Esophagus (tissue), 2 donors: Measurements from ENCODE around the gene CROCC2. TPM values are rescaled to one million over a fixed set of nuclear protein-coding genes. Genes with fewer than 3 reads are reported as not detected.

Experiments
- H3K27ac ChIP-seq, 2 donors: one replicate each; pipeline ENCODE4 v1.5.1; 2013; ENCODE audit warnings: low read depth in 2 of 2, mild to moderate bottlenecking in 2 of 2, inconsistent platforms in 1 of 2, low read length in 1 of 2, moderate library complexity in 1 of 2
- H3K27me3 ChIP-seq, 2 donors: one replicate each; pipeline ENCODE4 v1.6.1; 2013; ENCODE audit warnings: low read length in 2 of 2, control low read depth in 1 of 2, mild to moderate bottlenecking in 1 of 2; ENCODE audit not compliant: insufficient read depth in 2 of 2, control insufficient read depth in 1 of 2
- H3K36me3 ChIP-seq, 2 donors: one replicate each; pipeline ENCODE4 v1.6.1; 2013; ENCODE audit warnings: low read length in 1 of 2; ENCODE audit not compliant: control insufficient read depth in 2 of 2, insufficient read depth in 2 of 2
- H3K4me1 ChIP-seq, 2 donors: one replicate each; pipeline ENCODE4 v1.6.1; 2013; ENCODE audit warnings: low read length in 1 of 2; ENCODE audit not compliant: control insufficient read depth in 2 of 2, insufficient read depth in 2 of 2
- H3K4me3 ChIP-seq, 2 donors: one replicate each; pipeline ENCODE4 v1.5.1; 2013; ENCODE audit warnings: low read length in 2 of 2, mild to moderate bottlenecking in 2 of 2, low read depth in 1 of 2, moderate library complexity in 1 of 2
- H3K9me3 ChIP-seq, 2 donors: one replicate each; pipeline ENCODE4 v1.6.1; 2013; ENCODE audit warnings: mild to moderate bottlenecking in 2 of 2, low read depth in 1 of 2, low read length in 1 of 2, moderate library complexity in 1 of 2; ENCODE audit not compliant: control insufficient read depth in 2 of 2, insufficient read depth in 1 of 2
- WGBS, 2 donors: extraction: QIAGEN DNeasy Blood & Tissue Kit; methylation state at CpG; one replicate each; pipeline ENCODE4 v1.1.7; 2013; 5-methylcytosine and 5-hydroxymethylcytosine counted together
- polyA plus RNA-seq, 2 donors: library from polyadenylated mRNA; stranded (reverse); fragments of 200-250 nt; gene quantifications; one replicate each; pipeline ENCODE4 v1.2.3, GENCODE V29; 2013
- donor health status: healthy with polysubstance abuse.
- donor health status: Bipolar disorder and iron deficiency.

The CROCC2 gene
- polyA plus RNA-seq, 2 donors: 0.12 to 0.16 TPM

GRCh38 chr2:240914645-240915525 is 8.7 kb downstream of the CROCC2 start:
- Histone ChIP-seq H3K36me3 (no peaks in the 10 kb centered on the region), H3K27me3 (no peaks in the 10 kb centered on the region), H3K4me1 (peaks cover 9 to 30% of the 10 kb centered on the region in 2 donors), H3K27ac (no peak overlapping the region), H3K9me3 (no peaks in the 10 kb centered on the region), H3K4me3 (no peak overlapping the region)
- 43 to 47% methylated on average over 25 of the region's 25 CpGs for WGBS, 2 donors

GRCh38 chr2:240915526-240916341 is 9.6 kb downstream of the CROCC2 start:
- Histone ChIP-seq H3K4me1 (peaks cover 9 to 31% of the 10 kb centered on the region in 2 donors), H3K36me3 (no peaks in the 10 kb centered on the region), H3K27ac (no peak overlapping the region), H3K27me3 (no peaks in the 10 kb centered on the region), H3K4me3 (no peak overlapping the region), H3K9me3 (no peaks in the 10 kb centered on the region)
- 37% methylated on average over 28 to 34 of the region's 34 CpGs for WGBS, 2 donors

- H3K36me3 ChIP-seq: no peaks in the 10 kb centered on the region
- H3K27ac ChIP-seq: no peak overlapping the region
- 7 to 8% methylated on average over 22 to 24 of the region's 24 CpGs for WGBS, 2 donors
- no peaks in the 10 kb centered on the region for H3K27me3 ChIP-seq
- H3K9me3 ChIP-seq: no peaks in the 10 kb centered on the region
- H3K4me3 ChIP-seq: no peak overlapping the region
- peaks cover 14 to 39% of the 10 kb centered on the region in 2 donors for H3K4me1 ChIP-seq
These were observed 10.5 kb downstream of the CROCC2 start for GRCh38 chr2:240916571-240917008.

- H3K9me3 ChIP-seq: no peaks in the 10 kb centered on the region
- WGBS, 2 donors: 85 to 89% methylated on average over 20 of the region's 20 CpGs
- no peaks in the 10 kb centered on the region for H3K27me3 ChIP-seq
- H3K4me3 ChIP-seq: no peak overlapping the region
- peaks cover 14 to 45% of the 10 kb centered on the region in 2 donors for H3K4me1 ChIP-seq
- no peaks in the 10 kb centered on the region for H3K36me3 ChIP-seq
- H3K27ac ChIP-seq: no peak overlapping the region
These were observed 11.0 kb downstream of the CROCC2 start for GRCh38 chr2:240917009-240917683.

GRCh38 chr2:240917684-240918257 is 11.6 kb downstream of the CROCC2 start:
- H3K27me3 ChIP-seq: no peaks in the 10 kb centered on the region
- H3K9me3 ChIP-seq: no peaks in the 10 kb centered on the region
- no peaks in the 10 kb centered on the region for H3K36me3 ChIP-seq
- H3K4me1 ChIP-seq: peaks cover 14 to 47% of the 10 kb centered on the region in 2 donors
- no peak overlapping the region for H3K4me3 ChIP-seq
- 59 to 68% methylated on average over 10 of the region's 10 CpGs for WGBS, 2 donors
- no peak overlapping the region for H3K27ac ChIP-seq

GRCh38 chr2:240918258-240919091 is 12.3 kb downstream of the CROCC2 start:
- H3K4me3 ChIP-seq: no peak overlapping the region
- peaks cover 14 to 52% of the 10 kb centered on the region in 2 donors for H3K4me1 ChIP-seq
- no peaks in the 10 kb centered on the region for H3K36me3 ChIP-seq
- no peaks in the 10 kb centered on the region for H3K27me3 ChIP-seq
- WGBS, 2 donors: 82 to 88% methylated on average over 35 to 36 of the region's 36 CpGs
- H3K9me3 ChIP-seq: no peaks in the 10 kb centered on the region
- H3K27ac ChIP-seq: no peak overlapping the region

- Histone ChIP-seq H3K4me3 (no peak overlapping the region), H3K9me3 (no peaks in the 10 kb centered on the region), H3K27me3 (no peaks in the 10 kb centered on the region), H3K4me1 (peaks cover 14 to 47% of the 10 kb centered on the region in 2 donors), H3K27ac (no peak overlapping the region), H3K36me3 (no peaks in the 10 kb centered on the region)
- WGBS, 2 donors: 87% methylated on average over 19 of the region's 19 CpGs
These were observed 13.1 kb downstream of the CROCC2 start for GRCh38 chr2:240919161-240919781.
